ENCODE measurements around the gene MYH7.

MYH7 gene

GRCh38 chr14:23365732-23366425 is 69.6 kb downstream of the MYH7 start:
- DNase-seq, result no peak

DNA sequence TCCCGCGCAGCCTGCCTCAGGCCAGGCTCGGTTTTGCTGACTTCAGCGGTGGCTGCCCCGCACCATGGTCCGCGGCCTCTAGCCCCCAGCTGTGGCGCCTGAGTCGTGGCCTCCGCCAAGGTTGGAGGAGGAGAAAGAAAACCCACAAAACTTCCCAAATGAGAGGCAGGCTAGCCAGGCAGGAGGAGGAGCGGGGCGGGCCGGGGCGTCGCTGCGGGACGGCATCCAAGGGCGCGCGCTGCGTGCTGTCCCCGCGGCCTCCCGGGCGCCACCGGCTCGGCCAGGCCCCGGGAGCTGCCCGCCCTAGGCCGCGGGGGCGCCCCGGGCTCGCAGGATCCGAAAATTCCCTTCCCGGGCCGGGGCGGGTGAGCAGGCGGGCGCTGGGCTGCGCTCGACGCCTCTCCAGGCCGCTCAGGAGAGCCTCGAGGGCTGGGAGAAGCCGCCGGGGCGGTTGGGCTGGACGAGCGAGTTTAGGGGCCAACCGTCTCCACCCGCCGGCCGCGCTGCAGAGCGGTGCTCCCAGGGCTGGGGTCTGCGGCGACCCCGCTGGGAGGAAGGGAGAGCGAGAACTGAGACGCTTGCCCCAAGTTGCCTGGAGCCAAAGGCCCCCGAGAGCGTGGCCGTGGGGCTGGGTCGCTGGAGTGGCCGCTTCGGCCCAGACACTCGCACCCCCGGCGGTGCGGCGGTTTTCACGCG is 70.3 kb downstream of the MYH7 start, which contains the start of gene EFS:
Gene EFS (minus strand): TSS at position 137 of the 696 bp plus-strand sequence. CDS start 147 bp downstream, outside the sequence.
- no peak for DNase-seq

- no peak for DNase-seq
Observed at GRCh38 chr14:23364164-23365035, 71.1 kb downstream of the MYH7 start.

Data from CD4-positive, alpha-beta T cell treated with Interferon alpha-2 for 1 hour (primary cell).